Stimulated activated CD8-positive, alpha-beta memory T cell treated with anti-CD3 and anti-CD28 coated beads, Interleukin-15, amount 100 ng/mL, for 24 hours (primary cell): ENCODE measurements around the gene LCLAT1.
"Not testable (repeated sequence)": the region's sequence is repeated elsewhere in the genome, so short reads cannot be mapped to it uniquely, and the experiment has no call there.

Experiments used
- DNase-seq: peaks from one replicate; pipeline ENCODE4 v3.0.0-alpha.2; 2020; ENCODE audit warnings: low read depth

The LCLAT1 gene

DNA sequence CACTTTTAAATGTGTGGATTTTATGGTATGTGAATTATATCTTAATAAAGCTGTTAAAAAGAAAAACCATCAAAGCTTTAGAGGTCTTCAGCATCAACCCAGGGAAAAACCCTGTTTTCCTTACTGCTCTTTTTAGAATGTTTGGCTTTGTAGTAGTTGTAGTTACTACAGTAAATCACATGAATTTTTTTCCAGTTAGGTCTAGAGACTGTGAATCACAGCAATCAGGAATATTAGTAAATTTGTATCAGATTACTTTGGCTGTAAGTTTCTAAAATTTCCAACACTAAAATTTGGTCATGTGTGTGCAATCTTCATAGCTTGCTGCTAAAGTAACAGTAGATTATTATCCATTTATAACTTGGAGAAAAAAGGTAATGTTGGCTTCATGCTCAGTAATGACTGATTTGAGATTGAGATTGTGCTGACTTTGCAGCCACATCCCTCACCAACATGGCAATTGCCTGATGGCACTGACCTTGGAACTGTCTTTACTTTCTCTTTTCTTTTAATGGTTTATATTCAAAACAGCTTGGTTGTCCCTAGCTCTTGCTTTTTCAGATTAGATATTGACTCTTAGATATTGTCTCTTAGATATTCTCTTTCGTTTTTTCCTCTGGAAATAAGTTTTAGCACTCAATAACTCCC lies 41.1 kb downstream of the LCLAT1 start:
- no peak for DNase-seq

DNA sequence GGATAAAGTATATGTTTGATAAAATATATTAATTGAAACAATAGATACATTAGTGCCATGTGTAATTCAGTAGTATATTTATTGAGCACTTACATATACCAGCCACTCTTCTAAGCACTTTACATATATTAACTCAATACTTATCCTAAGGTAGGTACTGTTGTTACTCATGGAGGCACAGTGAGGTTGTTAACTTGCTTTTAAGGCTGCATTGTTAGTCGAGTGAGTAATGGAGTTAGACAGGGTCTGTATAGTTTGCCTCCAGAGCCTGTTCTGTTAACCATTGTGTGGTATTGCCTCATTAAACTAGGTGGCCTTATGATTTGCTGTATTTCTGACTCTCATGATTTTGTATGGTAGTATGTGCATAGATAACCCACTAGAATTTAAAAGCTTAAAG lies 44.2 kb downstream of the LCLAT1 start:
- no peak for DNase-seq

DNA sequence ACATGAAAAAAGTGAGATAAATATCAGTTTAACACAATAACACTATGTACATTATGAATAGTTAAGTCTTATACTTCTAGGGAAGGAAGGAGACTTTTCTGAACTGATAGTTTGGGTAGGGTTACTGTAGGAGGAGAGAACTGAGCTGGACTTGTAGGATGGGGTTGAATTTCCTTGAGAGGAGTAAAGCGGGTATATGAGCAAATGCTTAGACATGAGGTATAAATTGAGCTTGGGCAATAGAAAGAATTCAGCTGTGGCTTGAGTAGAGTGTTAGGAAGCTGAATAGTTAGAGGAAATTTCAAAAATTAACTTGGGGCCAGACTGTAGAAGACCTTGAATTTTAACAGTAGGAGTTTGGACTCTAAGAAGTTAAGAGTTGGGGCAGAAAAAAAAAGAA lies 45.1 kb downstream of the LCLAT1 start:
- no peak for DNase-seq

DNA sequence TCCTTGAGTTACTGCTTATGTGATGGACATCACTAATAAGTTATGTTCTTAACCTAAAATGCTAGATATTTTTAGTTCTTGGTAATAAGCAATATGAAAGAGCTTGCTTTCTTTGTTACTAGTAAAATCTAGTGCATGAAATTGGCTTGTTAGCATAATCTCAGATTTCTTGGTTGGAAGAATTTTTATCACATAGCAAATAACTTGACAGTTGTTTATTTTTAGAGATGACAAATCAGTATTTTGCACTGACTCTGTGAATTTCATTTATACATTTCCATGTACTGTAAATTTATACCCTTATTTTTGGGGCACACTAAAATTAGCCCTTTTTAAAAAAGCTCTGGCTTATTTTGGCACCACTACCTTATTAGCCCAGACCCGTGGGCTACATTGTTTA lies 45.6 kb downstream of the LCLAT1 start:
- no peak for DNase-seq

DNA sequence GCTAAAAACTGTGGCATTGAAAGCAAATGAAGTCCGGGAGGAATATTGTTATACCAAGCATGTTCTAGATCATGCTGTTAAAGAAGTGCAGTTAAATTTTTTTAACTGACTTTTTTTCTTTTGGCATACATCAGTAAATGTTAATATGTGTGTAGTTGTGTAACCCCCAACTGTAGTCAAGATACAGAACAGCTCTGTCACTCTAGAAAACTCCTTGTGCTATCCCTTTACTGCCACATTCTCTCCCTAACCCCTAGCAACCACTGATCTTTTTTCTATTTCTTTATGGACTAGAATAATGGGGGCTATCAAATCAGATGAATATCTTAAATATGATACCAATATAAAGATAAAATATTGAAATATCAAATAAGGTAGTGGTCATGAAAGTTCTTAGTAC lies 46.4 kb downstream of the LCLAT1 start:
- no peak for DNase-seq

DNA sequence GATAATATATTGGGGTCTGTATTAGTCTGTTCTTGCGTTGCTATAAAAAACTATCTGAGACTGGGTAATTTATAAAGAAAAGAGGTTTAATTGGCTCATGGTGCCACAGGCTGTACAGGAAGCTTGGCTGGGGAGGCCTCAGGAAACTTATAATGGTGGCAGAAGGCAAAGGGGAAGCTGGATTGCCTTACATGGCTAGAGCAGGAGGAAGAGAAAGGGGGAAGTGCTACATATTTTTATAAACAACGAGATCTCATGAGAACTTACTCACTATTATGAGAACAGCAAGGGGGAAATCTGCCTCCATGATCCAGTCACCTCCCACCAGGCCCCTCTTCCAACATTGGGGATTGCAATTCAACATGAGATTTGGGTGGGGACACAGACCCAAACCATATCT lies 48.9 kb downstream of the LCLAT1 start:
- not testable (repeated sequence) for DNase-seq

DNA sequence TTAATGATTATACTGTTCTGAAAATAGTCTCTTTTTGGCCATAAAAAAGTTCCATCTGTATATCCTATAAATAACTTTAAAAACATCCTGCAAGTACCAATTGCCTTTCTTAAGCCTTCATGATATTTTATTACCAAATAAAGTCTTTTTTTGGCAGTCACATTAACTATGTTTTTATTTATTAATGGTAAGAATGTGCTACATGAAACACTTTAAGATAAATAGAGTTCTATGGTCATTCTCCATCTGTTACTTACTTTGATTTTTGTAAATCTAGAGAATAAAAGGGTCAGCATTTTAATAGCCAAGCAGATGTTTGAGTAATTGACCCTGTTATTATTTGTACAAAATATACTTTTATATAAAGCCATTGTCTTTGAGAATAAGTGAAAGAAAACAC lies 52.6 kb downstream of the LCLAT1 start:
- no peak for DNase-seq

DNA sequence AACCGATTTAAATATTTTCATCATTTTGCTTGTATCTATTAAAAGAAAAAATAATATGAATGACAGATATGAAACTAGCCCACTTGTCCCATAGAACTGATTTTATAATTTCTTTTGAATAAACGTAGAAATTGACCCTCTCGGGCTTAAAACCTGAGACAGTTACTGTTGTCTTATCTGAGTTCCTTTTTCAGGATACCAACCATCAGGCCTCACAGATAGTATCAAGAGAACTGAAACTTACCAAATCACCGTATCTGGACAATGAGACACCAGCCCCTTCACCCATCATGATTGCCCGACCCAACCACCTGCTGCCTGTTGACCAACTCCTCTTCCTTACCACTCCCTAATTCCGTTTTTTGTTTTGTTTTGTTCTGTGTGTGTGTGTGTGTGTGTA lies 53.7 kb downstream of the LCLAT1 start:
- DNase-seq, result no peak

DNA sequence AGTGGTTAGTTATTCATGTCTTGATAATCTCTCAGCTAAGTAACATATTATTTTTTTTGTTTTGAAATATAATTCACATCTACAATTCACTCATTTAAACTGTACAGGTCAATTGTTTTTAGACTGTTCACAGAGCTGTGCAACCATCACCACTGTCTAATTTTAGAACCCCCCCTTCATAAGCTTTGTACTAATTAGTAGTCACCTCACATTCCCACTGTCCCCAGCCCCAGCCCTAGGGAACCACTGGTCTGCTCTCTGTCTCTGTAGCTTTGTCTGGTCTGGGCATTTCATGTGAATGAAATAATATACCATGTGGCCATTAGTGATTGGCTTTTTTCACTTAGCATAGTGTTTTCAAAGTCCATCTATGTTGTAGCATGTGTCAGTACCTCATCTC lies 55.3 kb downstream of the LCLAT1 start:
- DNase-seq, result no peak

DNA sequence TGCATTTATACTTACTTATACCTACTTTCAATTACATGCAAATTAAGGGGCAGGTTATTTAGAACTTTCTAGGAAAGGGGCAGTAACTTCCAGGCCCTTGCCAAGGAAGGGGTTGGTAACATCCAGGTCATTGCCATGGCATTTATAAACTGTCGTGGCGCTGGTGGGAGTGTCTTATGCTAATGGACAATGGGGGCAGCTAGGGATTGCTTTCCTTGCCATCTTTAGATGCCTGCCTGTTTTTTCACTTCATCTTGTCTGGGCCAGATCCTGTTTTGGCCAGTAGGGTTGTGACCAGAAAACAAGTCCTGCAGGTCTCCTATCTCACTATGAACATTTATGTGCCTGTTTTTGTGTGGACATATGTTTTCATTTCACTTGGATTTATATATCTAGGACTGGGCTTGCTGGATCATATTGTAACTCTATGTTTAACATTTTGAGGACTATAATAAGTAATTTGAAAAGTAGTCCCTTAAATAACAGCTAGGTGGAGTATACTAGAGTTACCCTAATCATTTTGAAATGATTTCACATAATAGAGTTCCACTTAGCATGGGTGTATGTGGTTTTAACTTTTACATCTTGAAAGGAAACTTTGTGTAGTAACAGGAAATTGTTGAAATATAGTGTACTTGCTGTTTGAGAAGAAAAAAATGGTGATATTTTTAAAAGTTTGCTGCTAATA lies 56.1 kb downstream of the LCLAT1 start:
- no peak for DNase-seq

DNA sequence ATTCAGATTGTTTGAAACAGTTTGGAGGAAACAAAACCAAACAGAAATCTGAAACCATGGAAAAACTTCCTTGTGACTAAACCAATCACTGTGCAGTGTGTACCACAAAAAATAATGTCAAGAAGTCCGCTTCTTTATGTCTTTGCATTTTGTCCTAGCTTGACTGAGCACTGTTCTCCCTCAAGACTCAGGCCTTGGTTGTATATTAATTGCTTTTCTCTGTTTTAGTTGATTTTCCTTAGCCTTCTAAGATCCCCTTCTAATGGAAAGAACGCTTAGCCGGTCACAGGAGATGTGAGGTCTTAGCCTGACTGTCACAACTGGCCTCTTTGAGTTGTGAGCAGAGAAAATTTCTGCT lies 56.6 kb downstream of the LCLAT1 start:
- DNase-seq, result no peak

DNA sequence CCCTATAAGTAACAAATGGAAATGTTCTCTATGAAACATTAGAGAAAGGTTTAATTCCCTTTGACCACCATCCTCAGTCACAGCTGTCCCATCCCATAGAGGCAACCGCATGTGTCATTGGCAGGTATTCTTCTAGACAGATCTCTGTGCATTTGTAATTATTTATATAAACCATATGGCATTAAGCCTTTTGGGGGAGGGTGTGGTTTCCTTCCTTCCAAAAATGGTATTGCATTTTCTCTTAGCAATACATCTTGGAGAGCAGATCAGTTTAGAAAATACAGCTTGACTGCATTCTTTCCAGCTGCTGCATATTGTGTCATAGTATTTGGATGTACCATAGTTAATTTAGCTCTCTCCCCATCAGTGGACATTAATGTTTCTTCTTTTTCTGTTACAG lies 57.7 kb downstream of the LCLAT1 start:
- DNase-seq, result no peak

DNA sequence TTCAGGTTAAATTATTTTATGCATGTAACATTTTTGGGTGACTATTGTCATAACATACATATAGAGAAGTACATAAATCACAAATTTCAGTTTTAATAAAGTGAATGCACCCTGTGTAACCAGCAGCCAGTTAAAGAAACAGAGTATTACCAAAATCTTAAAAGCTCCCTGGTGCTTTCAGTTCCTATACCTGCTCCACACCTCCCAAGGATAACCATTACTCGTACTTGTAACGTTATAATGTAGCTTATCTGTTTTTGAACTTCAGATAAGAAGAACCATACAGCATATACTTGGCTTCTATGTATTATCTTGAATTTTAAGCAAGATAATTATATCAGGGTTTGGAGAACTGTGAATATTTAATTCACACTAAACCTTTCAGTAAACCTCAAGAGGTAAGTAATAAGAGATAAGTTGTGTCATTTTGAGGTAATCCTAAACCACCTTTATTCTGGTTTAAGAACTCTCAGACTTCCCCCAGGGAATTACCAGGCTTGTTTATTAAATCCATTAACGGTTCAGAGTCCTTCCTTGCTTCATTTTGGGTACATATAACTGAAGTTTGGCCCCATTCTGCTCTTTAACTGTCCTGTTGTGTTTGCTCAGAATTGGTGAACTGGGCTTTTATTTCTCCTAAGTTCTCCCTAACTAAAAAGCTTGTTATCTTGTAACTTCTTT lies 58.6 kb downstream of the LCLAT1 start:
- no peak for DNase-seq

DNA sequence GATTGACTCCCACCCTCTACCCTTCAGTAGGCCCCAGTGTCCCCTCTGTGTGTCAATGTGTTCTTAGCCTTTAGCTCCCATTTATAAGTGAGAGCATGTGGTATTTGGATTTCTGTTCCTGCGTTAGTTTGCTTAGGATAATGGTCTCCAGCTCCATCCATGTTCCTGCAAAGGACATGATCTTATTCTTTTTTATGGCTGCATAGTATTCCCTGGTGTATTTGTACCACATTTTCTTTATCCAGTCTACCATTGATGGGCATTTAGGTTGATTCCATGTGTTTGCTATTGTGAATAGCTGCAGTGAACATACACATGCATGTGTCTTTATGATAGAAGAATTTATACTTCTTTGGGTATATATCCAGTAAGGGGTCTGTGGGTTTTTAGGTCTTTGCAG lies 60.4 kb downstream of the LCLAT1 start:
- DNase-seq, result not testable (repeated sequence)

DNA sequence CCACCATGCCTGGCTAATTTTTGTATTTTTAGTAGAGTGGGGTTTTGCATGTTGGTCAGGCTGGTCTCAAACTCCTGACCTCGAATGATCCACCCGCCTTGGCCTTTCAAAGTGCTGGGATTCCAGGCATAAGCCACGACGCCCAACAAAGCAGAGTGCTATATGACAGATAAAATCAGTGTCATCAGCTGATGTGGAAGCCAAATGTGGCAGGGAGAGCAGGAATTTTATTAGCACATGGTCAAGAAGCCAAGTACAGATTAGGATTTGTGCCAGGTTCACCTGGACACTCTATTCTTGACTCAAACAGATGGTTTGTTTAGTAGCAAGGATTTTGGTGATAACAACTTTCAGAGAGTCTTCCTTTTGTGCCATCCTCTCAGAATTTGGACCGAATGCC lies 62.7 kb downstream of the LCLAT1 start:
- no peak for DNase-seq

DNA sequence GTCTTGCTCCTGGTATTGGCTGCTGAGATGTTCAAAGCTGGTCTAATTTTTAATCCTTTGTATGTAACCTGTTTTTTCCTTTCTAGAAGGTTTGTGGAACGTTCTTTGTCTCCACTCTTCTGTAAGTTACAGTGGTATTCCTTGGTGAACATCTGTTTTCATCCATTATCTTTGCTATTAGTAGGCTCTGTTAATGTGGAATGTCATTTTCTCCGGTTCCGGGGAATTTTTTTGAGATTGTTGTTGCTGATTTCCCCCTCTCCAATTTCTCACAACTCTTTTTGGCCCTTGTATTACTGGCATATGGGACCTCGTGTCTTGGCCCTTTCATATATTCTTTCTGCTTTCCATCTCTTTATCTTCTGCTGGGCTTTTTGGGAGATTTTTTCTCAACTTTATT lies 63.4 kb downstream of the LCLAT1 start:
- no peak for DNase-seq

DNA sequence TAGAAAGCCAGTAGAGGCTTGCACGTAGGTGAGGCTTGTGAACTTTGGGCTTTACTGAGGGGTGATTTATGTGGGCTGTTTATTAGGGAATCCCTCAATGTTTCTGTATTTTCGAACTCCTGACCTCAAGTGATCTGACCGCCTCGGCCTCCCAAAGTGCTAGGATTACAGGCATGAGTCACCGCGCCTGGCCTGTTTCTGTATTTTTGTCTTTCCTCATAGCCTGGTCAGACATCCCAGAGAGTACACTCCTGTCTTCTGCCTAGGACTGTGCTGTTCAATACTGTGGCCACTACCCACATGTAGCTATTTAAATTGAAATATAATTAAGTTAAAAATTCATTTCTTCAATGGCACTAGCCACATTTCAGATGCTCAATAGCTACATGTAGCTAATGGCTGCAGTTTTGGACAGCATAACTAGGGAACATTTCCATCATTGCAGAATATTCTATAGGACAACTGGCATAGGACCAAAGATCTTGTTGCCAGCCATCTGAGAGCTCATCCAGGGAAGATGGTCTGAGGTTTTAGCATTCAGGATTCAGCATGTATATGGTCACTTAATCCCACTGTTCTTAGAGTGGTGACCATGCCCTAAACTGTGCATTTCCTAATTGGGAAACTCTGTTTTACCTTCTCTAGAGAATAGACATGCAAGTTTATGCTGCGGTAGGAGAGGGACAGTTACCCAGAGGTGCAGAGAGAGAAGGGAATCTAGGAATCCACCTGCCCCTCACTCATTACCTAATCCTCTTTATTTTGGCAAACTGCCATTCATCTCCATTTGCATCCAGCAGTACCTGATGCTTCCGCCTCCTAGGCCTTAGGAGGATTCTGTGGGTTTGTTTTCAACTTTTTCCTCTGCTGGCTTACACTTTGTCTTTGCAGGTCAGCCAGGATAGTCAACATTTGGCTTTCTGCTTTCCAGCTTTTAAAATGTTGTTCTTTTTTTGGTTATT lies 64.4 kb downstream of the LCLAT1 start:
- DNase-seq, result no peak

DNA sequence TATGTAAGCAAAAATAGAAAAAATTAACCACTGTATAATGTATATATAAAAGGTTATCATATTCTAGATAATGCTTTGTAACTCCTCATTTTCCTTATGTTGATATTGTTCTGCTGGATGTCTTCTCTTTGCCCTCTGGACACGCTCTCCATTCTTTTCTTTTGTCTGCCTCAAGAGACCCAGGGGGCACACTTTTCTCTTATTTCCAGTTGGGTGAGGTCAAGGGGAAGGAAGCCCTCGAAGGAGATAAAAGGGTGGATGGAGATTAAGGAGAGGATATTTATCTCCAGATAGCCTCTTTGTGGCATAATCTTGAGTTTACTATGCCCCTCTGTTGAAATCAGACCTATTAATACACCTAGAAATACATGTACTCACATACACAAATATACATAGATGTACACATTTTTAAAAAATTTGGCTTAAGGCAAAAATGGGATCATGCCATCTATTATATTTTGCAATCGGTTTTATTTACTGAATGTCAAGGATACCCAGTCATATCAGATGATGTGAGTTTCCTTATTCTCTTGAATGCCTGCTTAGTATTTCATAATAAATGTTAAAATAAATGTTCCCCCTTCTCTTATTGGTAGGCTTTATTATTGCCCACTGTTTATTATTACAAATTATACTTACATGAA lies 65.3 kb downstream of the LCLAT1 start:
- no peak for DNase-seq

DNA sequence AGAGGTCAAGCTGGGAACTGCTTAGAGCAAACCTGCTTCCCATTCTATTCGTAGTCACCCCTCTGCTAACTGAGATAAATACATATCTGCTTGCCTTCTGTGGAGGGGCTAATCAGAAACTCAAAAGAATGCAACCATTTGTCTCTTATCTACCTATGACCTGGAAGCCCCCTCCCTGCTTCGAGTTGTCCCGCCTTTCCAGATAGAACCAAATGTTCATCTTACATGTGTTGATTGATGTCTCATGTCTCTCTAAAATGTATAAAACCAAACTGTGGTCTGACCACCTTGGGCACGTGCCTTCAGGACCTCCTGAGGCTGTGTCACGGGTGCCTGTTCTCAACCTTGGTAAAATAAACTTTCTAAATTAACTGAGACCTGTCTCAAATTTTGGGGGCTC lies 66.6 kb downstream of the LCLAT1 start:
- DNase-seq, result not testable (repeated sequence)

DNA sequence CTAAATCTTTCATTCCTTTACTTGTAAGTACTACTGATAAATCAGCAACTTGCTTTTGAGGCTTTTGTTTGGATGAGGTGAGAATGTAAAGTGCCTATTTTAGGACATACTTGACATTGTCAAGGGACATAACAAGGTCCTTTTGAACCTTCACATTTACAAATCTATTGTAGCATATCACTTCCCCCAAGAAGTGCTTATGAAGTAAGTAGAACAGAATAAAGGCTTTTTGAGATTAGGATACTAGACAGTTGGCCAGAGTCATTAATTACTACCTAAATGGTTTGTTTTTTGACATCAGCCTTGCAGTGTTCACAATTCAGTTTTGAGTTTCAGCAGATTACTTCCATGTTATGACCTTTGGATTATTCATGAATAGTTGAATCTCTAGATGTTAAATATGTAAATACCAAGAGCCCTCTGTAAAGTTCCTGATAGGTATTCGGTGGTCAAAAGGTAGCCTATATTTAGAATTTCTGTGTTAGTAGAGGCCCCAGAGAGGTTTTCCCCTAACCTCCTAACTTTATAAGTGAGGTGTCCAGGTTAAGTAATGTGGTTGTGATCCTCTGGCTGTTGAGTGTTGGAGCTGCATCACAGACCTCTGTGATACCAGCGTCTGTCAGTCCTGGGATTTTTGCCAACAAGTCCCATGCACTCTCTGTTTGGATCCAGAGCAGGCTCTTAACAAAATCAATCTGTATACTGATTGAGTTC lies 67.2 kb downstream of the LCLAT1 start:
- no peak for DNase-seq

DNA sequence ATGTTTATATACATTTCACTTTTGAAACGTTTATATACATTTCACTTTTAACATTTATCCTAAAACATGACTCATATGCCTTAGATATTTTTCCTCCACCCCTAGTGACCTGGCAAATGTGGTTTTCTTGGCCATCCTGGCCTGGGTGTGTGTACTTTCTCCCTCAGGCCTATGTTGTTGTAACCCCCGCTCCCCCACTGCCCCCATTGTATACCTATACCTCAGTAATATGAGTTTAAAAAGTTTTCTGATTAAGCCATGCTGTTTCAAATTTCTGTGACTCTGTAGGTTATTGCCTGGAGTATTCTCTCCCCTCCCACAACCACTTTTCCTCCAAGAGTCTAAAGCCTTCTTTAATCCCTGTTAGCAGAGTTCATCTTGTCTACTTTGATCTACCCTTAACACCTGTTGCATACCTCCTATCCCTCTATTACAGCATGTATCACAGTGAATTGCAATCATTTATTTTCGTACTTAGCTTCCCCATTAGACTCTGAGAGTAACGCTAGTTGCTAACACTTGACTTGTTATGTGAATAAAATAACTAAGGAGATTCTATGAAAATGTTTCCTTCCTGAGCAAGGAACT lies 67.9 kb downstream of the LCLAT1 start:
- no peak for DNase-seq
